Right ventricle myocardium superior (tissue), 1 donor: Measurements from ENCODE around the gene DNPH1. TPM values are rescaled to one million over a fixed set of nuclear protein-coding genes. Genes with fewer than 3 reads are reported as not detected.

Experiments used
- ATAC-seq: fragments of 200-7000 bp; cut with Tn5 transposase; one replicate; pipeline ENCODE4 v1.9.1; 2020; ENCODE audit warnings: mild to moderate bottlenecking; ENCODE audit not compliant: poor library complexity
- DNase-seq: peaks from one replicate; pipeline ENCODE4 v3.0.0-alpha.2; 2020
- intact Hi-C: fragments of 100-400 bp; cut with DNase I; formaldehyde crosslinking; loops from one replicate; pipeline ENCODE4 v1.11.2; 2022
- long read RNA-seq: library from polyadenylated mRNA; unstranded; transcript quantifications from one replicate; pipeline ENCODE4 v2.0.0, GENCODE V29; 2021
- total RNA-seq: library from RNA; stranded (reverse); fragmentation: NEBNext Ultra II Directional; extraction: Animal tissue kit (Norgen Biotek cat#: 25700); gene quantifications from one replicate; pipeline ENCODE4 v1.2.1, GENCODE V29; 2021
- donor health status: DM: no; HTN: yes; CAD: no; lungs with severe emphysema.

Gene DNPH1, protein sequence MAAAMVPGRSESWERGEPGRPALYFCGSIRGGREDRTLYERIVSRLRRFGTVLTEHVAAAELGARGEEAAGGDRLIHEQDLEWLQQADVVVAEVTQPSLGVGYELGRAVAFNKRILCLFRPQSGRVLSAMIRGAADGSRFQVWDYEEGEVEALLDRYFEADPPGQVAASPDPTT
- total RNA-seq = 31.5 TPM
- long read RNA-seq, transcript DNPH1-201 (4 exons, 657 nt) = major isoform, 27 of 34 reads
- long read RNA-seq, transcript DNPH1-202 (3 exons, 796 nt) = minor isoform, 6 of 34 reads
- long read RNA-seq, partial matches to known transcripts = 1 of 34 reads
- long read RNA-seq, other reads (novel, unspliced or antisense) = 0 of 34 reads

DNA sequence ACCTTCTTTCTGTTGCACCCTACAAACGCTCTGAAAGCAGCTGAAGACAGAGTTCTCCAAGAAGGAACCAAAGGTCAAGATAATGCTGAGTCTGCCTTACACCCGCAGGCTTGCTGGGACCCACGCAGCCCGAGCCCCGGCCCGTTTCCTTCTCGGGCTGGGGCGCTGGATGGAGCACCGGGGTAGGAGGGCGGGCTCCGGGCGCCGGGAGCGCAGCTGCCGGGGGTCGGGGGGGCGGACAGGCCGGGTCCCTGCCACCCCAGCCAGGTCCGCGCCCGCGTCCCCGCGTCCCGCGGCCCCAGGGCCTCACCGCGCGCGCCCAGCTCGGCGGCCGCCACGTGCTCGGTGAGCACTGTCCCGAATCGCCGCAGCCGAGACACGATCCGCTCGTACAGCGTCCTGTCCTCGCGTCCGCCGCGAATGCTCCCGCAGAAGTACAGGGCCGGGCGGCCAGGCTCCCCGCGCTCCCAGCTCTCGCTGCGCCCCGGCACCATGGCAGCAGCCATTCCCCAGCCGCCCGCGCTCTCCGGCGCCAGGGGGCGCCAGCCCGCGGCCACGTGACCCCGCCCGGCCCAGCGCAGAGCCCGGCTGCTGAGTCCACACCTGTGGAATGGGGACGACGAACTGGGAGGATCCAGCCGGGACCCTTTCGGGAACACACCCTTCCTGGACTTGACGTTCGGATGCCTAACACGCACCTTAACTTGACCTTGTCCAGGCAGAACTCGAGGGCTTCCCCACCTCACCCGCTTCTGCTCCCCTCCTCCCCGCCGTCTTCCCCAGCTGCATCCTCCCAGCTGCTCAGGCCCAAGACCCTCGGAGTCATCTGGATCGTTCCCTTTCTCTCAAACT, at the start of gene DNPH1:
Gene DNPH1 (minus strand): TSS at position 531 of the 852 bp plus-strand sequence. CDS start 25 bp downstream, at position 506.
- DNase-seq (peak; percentile 84), ATAC-seq (peak; percentile 99)
- intact Hi-C loops = no loop called here

DNA sequence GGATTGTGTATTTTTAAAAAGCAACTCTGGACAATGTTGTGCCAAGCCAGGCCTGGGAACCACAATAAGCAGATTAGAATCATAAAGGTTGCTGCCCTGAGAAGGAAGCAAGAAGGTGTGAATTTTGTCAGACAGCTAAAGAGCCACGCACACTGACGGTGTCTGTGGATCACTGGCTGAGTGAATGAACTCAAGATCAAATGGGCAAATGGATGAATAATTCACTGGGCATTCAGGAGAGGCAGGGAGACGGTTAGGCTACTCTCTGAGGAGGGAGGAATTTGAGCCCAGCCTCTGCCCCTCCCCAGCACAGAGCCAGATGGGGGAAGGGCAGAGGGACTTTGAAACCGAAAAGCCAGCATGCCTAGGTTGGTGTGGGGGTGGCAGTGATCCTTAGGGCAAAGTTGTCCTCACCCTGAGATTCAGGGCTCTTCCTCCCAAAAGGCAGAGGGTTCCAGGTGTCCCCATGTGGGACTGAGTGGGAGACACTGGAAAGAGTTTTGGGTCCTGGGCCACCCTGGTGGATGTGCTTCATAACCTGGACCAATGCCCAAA, 49.3 kb upstream of the DNPH1 start:
- intact Hi-C loops = no loop called here
- DNase-seq (no peak), ATAC-seq (peak; percentile 13)

DNA sequence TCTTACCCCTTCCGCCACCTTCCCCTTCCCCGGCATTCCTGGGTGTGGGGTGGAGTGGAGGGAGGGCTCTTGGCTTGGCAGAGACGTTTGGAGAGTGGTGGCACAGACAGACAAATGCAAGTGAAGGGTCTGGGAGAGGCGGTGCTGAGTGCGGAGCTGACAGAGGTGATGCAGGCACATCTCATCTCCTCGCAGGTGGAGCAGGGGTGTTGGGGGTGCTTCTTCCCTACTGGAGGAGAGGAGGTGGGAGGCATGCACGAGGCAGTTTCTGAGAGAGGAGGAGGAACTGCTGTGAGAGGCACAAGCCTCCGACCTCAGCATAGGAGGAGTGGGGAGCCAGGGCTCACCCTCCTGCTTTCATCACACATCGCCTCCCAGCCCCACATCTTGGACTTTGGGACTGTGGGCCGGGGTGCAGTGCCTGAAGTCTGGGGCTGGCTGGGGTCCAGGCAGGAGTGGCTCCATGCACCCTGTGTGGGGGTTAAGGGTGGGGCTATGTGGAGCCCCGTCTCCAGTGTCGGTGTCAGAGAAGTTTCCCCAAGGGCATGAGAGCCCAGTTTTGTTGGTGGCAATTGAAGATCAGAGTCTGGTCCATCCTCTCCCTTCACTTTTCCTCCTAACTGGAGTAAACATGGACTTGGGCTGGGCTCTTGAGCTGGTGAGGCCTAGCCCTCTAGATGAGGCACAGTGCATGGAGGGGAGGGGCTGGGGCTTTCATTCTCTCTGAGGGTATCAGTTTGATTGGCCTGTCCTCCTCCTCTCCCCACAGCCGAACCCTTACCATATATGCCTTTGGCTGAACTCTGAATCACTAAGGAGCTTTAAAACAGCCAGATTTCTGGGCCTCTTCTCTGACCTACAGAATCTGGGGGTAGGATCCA, 48.6 kb upstream of the DNPH1 start:
- intact Hi-C loops = no loop called here
- ATAC-seq (peak; percentile 10), DNase-seq (no peak)

DNA sequence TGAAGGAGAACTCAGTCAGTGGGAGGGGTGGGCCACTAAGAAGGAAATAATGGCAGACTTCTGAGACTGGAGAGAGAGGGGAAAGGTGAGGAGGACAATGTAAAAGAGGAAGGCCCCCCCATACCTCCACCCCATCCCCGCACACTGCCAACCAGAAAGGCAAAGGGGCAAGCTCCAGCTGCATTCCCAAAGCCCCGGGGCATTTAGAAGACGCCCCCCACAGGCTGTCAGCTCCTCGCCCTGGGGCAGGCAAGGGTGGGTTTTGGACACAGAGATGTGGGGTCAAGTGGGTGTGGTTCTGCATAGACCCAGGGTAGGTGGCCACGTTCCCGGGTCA, 48.0 kb upstream of the DNPH1 start:
- ATAC-seq (no peak), DNase-seq (no peak)
- intact Hi-C loops = no loop called here

DNA sequence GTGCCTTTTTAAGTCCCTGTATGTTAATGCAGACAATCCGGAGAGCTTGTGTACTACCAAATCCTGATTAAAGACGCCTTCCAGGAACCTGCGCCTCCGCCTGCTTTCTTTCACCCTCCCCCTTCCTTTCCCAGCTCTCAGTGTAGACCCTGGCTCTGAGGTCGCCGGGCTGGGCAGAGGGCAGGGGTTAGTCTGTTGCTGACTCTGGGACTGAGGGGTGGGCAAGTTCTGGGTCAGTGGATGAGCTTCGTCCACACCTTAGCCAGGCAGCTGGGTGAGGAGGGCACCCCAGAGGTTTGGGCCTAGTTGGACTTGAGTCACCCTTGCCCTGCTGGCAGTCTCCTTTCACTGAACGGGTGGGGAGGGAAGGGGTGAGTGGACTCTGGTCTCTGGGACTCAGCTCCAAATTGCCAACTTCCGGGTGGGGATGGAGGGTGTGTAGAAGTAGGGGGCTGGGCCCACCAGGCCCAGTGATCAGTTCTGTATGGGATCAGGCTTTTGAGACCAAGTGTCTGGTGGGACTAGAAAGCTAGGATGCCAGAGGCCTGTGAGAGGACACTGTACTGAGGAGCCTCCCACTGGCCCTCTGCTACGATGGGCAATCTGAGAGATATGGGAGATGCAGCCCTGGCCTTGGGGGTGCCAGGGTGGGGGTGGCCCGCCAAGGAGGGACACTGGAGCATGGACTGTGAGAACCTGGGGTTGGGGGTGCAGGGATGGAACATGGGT, 47.5 kb upstream of the DNPH1 start:
- intact Hi-C loops = no loop called here
- ATAC-seq (no peak), DNase-seq (no peak)

DNA sequence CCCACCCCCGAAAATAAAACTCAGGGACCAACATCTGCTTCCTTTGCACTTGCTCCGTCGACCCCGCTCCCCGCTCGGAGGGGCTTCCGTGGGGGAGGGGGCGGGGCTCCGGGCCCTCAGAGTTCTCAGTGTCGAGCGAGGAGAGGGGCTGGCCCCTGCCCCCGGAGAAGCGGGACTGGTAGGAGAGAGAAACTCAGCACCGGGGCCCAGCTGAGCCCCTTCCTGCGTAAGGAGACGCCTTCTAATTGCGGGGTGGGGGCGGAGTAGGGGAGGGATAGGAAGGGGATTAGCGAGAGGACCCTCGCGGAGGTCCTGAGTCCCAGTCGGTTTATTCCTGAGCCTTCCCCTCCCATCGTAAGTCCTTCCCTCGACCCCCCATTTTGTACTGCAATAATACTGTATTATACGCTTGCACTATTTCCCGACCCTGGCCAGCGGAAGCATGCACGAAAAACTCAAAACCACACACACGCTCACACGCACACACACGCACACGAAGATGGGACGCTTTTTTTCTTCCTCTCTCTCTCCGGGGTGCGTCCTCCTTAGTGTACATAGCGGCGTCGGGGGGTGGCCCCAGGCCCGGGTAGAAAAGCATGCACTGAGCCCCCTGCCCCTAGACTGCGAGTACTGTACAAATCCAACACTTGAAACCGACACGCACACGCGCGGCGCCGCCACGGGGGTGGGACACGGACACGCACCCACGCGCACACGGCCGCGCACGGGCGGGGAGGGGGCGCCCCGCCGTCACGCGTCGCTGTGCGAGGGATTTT, 46.7 kb upstream of the DNPH1 start:
- no peak for DNase-seq
- intact Hi-C loops = no loop called here
- ATAC-seq = no peak

DNA sequence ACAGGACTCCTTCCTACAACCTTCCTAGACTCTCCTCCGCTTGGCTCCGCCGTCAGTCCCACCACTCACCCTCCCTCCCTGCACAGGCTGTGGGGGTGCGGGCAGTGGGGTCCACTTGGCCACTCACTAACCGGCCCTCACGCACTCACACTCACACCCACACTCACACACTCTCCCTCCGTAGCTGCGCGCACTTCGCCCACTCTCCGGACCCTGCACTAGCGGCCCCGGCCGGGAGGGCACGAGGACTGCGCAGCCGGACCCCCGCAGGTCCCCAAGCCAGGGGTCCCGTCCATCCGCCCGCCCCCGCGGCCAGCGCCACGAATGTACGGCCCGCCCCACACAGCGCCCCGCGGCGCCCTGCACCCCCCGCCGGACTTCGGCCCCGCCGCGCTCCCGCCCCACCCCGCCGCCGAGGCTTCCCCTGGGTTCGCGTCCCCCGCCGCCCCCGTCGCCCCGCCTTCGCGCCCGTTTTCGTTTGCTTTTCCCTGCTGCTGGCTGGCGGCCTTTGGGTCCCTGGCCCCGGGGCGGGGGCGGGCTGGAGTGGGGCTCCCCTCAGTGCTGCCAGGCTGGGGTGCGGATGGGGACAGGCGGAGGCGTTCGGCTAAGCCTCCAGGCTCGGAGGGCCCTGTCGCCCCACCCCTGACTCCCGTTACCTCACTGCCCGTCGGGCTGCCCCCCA, 45.8 kb upstream of the DNPH1 start:
- ATAC-seq (no peak), DNase-seq (no peak)
- intact Hi-C loops = no loop called here

DNA sequence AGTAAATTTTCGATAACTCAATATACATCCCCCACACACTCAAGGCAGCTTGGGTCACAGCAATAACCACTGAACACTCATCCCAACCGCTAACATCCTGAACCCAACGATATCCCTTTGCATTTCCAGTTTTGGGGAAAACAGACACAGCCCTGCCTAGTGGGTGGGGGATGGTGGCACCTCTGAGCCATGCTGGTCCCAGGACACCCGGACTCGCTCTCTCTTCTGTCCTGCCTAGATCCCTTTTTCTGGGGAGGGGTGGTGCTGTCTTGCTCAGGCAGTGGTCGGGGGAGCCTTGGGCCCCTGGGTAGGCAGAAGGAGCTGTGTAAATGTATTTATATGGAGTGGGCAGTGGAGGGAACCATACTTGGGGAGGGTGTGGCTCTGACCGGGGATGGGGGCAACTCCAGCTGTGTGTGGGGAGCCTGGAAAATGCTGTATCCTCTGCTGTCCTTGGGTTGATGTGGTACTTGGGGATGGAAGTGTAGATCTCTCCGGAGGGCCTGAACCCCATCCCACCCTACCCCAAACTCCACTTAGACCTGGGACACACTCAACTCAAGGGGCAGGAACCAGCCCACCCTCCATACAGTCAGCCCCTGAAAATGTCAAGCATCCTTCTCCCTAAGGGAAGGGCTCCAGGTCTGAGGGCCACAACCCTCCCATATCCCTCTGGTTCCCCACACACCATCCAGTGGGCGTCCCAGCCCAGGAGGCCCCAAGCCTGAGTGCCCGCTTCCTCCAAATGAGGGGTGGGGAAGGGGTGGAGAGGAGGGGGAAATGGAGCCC, 45.0 kb upstream of the DNPH1 start:
- no peak for DNase-seq
- no peak for ATAC-seq
- intact Hi-C loops = no loop called here

DNA sequence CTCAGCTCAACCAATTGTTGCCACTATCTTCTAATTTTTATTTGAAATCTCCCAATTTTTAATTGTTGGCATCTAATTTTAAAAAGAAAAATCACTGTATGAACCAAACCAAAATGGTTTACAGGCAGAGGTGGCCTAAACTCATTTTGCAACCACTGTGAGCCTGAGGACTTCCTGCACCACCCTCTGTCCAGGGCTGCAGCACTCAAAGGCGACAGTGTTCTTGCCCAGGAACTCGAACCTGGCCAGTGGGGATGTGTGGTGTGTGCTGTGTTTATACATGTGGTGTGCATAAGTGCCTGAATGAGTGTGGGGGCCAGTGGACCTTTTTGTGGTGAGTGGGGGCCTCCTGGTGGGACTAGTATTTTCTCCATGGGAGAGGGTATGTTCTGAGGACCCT, 44.4 kb upstream of the DNPH1 start:
- DNase-seq (no peak), ATAC-seq (no peak)
- intact Hi-C loops = no loop called here

DNA sequence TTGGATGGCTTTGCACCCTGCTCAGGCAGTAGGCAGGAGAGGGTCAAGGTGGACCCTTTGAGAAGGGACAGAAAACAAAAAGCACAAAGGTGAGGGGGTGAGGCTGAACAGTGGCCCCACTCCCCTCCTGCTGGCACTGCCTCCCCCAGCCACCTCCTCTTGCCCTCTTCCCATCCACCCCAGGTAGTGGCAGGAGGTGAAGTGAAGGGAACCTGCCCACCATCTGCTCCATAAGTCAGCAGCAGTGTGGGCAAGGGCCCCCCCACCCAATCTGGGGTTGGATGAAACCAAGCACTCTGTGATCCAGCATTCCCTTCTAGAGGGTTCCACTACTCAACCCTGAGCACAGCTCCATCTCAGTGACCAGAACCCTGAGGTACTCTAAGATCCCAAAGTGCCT, 42.7 kb upstream of the DNPH1 start:
- intact Hi-C loops = no loop called here
- ATAC-seq (no peak), DNase-seq (no peak)

DNA sequence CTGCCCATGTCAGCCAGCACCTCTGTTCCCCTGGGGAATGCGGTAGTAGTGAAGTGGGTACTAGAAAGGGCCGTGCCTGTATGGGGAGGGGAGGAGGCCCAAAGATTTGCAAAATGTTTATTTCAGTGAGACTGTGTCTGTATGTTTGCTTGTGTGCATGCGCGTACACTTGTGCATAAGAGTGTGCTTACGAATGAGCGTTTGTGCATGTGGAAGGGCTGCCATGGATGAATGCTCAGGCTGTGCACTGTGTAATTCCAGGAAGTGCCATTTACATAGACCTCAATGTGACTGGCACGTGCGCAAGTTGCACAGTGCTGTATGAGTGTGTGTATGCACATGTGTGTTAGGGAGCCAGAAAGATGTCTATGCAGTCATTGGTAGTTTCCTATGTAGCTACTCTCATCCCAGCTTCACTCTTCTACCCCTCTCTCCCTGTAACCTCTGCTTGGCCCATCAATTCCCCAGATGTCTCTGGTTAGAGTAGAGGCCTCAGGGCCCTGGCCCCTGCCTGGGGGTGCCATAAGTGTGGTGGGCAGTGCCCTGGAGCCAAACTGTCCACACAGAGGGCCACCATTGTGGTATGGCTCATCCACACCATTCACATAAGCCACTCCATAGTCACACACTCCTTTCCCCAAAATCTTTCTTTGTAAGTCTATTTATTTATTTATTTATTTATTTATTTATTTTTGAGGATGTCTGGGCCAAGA, 42.0 kb upstream of the DNPH1 start:
- intact Hi-C loops = no loop called here
- ATAC-seq (no peak), DNase-seq (no peak)

DNA sequence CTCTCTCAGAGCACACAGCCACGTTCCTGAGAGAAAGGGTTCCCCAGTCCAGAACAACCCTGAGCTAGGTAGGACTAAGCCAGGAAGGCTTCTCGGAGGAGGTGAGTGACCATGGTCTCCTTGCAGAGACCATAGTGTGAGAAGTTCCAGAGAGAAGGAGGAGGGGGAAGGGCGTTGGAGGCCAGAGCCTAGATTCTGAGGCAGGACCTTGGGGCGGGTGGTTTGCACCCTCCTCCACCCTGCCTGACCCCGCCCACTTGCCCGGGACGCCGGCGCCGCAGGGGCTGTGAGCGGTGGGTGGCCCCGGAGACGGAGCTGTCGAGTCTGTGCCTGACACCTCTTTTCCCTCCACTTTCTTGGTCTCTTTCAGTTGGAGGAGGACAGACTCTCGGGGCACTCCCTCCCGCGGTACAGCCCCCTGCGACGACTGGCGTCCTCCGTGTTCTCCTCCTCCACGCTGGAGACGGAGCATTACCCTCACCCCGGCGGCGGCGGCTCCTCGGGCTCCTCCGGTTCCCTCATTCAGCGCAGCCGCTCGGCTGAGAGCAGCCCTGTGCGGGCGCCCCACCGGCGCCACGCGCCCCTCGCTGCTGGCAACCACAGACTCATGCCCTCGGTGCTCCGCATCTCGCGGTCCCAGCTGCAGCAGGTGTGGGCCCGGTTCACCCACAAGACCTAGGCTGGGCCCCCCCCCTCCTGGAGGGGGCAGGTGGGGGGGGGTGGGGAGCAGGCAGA, 40.2 kb upstream of the DNPH1 start:
- DNase-seq (peak; percentile 54), ATAC-seq (peak; percentile 44)
- intact Hi-C loops = loop anchor here (5.0 to 10.0 kb wide), 2 partner anchors 63 to 245 kb away; partner anchors contain the start of genes LRRC73, POLR1C and YIPF3

DNA sequence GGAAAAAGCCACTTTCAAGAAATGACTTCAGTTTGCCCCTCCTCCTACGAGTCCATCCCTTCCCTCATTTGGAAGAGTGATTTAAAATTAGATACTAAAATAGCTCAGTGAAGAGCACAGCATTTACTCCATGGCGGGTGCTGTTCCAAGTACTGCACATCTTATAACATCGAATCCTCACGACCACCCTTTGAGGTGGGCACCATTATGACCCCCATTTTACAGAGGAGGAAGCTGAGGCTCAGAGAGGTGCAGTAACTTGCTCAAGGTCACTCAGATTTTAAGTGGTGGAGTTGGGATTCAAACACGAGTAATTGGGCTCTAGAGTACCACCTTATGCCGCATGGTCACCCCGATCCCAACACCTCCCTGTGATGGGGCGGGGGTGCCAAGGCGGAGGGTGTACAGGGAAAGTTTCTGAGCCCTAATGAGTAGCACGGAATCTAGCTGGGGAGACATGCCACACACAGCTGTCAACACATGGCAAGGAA, 39.5 kb upstream of the DNPH1 start:
- ATAC-seq (peak; percentile 18), DNase-seq (no peak)
- intact Hi-C loops = loop anchor here (5.0 to 10.0 kb wide), 2 partner anchors 63 to 246 kb away; partner anchors contain the start of genes LRRC73, POLR1C and YIPF3

DNA sequence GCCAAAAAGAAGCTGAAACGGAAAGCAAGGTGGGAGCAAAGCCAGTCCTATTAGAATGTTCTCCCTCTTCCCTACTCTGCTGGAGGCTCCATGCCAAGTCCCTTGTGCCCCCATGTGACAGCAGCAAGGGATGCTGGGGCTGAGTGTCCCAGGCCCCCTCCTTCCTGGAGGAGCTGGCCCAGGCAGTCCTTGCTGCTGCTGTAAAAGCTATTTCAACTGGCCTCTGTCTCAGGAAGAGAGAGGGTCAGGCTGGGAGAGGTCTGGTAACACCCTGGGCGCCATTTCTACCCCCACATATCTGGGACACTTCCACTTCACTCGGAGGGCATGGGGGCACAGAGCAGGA, 39.0 kb upstream of the DNPH1 start:
- no peak for DNase-seq
- intact Hi-C loops = loop anchor here (5.0 to 10.0 kb wide), 2 partner anchors 64 to 246 kb away; partner anchors contain the start of genes LRRC73, POLR1C and YIPF3
- peak; percentile 53 for ATAC-seq
